Measurements from ENCODE around the gene PSD.

Gene PSD

DNA sequence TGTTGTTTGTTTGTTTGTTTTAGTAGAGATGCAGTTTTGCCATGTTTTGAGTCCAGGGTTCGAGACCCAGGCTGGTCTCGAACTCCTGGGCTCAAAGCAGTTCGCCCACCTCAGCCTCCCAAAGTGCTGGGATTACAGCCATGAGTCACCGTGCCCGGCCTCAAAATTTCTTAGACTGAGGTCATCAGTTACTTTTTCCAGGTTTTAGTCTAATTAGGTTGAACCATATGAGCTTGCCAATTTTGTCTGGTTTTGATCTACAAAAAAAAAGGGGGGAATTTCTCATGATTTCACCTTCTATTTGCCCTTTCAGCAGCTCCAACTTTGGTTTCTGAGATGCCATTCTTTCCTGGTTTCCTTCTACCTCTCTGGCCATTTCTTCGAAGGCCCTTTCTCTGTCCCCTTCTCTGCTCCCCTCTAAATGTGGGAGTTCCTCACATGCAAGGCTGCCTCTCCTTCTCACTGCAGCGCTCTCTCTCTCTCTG lies 8.3 kb upstream of the PSD start (continued):
- TF ChIP-seq WT1 (tag by site-specific recombination; IDR thresholded peaks at IDR 0.05) = no peak

DNA sequence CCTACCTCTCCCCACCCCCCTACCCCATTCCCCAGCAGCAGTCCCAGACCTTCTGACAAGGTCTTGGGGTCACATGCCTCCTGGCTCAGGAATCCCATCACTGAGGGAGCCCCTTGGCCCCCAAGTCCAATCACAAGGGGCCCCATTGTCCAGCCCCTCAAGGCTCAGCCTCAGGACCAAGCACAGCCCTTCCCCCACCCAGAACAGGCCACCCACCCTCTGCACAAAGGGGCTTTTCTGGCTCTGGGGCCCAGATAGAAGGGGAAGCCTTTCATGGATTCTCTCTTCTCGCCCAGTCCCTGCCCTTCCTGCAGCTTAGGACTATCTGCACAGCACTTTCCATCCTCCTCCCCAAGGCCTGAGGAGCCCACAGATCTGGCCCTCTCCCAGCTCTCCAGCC lies 6.9 kb upstream of the PSD start:
- POLR2A ChIA-PET = interaction anchor here (1.5 to 1.6 kb wide), 2 partner anchors 11 to 25 kb away, joined by 4 to 7 read pairs; partner anchors contain the start of gene C10orf95

More for the DNA sequence above, 6.9 kb upstream of the PSD start:
- Histone ChIP-seq H3K4me1 (ENCODE audit: control insufficient read depth, insufficient read depth, low read length) (peaks cover 6% of the 10 kb centered on the region), H3K9me3 (ENCODE audit: control insufficient read depth, insufficient read depth, low read depth, low read length) (no peaks in the 10 kb centered on the region), H3K4me3 (ENCODE audit: low read depth, low read length) (no peak overlapping the region), H3K27ac (ENCODE audit: extremely low read depth, low read depth, low read length) (no peak overlapping the region), H3K36me3 (ENCODE audit: control insufficient read depth in 2 of 2, insufficient read depth in 1 of 2, low read length in 2 of 2) (peaks cover 0 to 32% of the 10 kb centered on the region in 2 experiments; a peak in 1 of 3 replicates)
- CTCF ChIA-PET = interaction anchor here (0.6 to 2.2 kb wide), 4 partner anchors 32 to 195 kb away, joined by 3 to 7 read pairs (median 4); no protein-coding TSS in a partner anchor
- TF ChIP-seq, protein P1, sequence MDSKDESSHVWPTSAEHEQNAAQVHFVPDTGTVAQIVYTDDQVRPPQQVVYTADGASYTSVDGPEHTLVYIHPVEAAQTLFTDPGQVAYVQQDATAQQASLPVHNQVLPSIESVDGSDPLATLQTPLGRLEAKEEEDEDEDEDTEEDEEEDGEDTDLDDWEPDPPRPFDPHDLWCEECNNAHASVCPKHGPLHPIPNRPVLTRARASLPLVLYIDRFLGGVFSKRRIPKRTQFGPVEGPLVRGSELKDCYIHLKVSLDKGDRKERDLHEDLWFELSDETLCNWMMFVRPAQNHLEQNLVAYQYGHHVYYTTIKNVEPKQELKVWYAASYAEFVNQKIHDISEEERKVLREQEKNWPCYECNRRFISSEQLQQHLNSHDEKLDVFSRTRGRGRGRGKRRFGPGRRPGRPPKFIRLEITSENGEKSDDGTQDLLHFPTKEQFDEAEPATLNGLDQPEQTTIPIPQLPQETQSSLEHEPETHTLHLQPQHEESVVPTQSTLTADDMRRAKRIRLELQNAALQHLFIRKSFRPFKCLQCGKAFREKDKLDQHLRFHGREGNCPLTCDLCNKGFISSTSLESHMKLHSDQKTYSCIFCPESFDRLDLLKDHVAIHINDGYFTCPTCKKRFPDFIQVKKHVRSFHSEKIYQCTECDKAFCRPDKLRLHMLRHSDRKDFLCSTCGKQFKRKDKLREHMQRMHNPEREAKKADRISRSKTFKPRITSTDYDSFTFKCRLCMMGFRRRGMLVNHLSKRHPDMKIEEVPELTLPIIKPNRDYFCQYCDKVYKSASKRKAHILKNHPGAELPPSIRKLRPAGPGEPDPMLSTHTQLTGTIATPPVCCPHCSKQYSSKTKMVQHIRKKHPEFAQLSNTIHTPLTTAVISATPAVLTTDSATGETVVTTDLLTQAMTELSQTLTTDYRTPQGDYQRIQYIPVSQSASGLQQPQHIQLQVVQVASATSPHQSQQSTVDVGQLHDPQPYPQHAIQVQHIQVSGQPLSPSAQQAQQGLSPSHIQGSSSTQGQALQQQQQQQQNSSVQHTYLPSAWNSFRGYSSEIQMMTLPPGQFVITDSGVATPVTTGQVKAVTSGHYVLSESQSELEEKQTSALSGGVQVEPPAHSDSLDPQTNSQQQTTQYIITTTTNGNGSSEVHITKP (tag by site-specific recombination; IDR thresholded peaks at IDR 0.05) = no peak
- no peak for TF ChIP-seq ZNF571 (tag by site-specific recombination; IDR thresholded peaks at IDR 0.05)
- TF ChIP-seq, protein P2, sequence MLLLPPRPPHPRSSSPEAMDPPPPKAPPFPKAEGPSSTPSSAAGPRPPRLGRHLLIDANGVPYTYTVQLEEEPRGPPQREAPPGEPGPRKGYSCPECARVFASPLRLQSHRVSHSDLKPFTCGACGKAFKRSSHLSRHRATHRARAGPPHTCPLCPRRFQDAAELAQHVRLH (tag by site-specific recombination; IDR thresholded peaks at IDR 0.05) = no peak
- no peak for TF ChIP-seq BCL11B (tag by site-specific recombination; IDR thresholded peaks at IDR 0.05; ENCODE audit: low read depth)
- TF ChIP-seq, protein P3, sequence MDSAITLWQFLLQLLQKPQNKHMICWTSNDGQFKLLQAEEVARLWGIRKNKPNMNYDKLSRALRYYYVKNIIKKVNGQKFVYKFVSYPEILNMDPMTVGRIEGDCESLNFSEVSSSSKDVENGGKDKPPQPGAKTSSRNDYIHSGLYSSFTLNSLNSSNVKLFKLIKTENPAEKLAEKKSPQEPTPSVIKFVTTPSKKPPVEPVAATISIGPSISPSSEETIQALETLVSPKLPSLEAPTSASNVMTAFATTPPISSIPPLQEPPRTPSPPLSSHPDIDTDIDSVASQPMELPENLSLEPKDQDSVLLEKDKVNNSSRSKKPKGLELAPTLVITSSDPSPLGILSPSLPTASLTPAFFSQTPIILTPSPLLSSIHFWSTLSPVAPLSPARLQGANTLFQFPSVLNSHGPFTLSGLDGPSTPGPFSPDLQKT (IDR thresholded peaks at IDR 0.05; ENCODE audit: borderline replicate concordance, low read depth, low read length) = no peak
- TF ChIP-seq, protein P4, sequence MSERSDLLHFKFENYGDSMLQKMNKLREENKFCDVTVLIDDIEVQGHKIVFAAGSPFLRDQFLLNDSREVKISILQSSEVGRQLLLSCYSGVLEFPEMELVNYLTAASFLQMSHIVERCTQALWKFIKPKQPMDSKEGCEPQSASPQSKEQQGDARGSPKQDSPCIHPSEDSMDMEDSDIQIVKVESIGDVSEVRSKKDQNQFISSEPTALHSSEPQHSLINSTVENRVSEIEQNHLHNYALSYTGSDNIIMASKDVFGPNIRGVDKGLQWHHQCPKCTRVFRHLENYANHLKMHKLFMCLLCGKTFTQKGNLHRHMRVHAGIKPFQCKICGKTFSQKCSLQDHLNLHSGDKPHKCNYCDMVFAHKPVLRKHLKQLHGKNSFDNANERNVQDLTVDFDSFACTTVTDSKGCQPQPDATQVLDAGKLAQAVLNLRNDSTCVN (tag by site-specific recombination; optimal IDR thresholded peaks at IDR 0.05) = no peak
- TF ChIP-seq REST (tag by site-specific recombination; IDR thresholded peaks at IDR 0.05) = no peak
- TF ChIP-seq ZNF394 (tag by site-specific recombination; IDR thresholded peaks at IDR 0.05; ENCODE audit: borderline replicate concordance) = no peak
- no peak for TF ChIP-seq ZNF350 (tag by site-specific recombination; IDR thresholded peaks at IDR 0.05)
- TF ChIP-seq, protein P5, sequence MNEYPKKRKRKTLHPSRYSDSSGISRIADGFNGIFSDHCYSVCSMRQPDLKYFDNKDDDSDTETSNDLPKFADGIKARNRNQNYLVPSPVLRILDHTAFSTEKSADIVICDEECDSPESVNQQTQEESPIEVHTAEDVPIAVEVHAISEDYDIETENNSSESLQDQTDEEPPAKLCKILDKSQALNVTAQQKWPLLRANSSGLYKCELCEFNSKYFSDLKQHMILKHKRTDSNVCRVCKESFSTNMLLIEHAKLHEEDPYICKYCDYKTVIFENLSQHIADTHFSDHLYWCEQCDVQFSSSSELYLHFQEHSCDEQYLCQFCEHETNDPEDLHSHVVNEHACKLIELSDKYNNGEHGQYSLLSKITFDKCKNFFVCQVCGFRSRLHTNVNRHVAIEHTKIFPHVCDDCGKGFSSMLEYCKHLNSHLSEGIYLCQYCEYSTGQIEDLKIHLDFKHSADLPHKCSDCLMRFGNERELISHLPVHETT (tag by site-specific recombination; IDR thresholded peaks at IDR 0.05) = no peak
- no peak for TF ChIP-seq ZFP41 (tag by site-specific recombination; IDR thresholded peaks at IDR 0.05; ENCODE audit: borderline replicate concordance)
- TF ChIP-seq ZNF561 (tag by site-specific recombination; IDR thresholded peaks at IDR 0.05; ENCODE audit: borderline replicate concordance) = no peak
- no peak for TF ChIP-seq ZNF701 (tag by site-specific recombination; IDR thresholded peaks at IDR 0.05)
- TF ChIP-seq, protein P6, sequence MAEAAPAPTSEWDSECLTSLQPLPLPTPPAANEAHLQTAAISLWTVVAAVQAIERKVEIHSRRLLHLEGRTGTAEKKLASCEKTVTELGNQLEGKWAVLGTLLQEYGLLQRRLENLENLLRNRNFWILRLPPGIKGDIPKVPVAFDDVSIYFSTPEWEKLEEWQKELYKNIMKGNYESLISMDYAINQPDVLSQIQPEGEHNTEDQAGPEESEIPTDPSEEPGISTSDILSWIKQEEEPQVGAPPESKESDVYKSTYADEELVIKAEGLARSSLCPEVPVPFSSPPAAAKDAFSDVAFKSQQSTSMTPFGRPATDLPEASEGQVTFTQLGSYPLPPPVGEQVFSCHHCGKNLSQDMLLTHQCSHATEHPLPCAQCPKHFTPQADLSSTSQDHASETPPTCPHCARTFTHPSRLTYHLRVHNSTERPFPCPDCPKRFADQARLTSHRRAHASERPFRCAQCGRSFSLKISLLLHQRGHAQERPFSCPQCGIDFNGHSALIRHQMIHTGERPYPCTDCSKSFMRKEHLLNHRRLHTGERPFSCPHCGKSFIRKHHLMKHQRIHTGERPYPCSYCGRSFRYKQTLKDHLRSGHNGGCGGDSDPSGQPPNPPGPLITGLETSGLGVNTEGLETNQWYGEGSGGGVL (tag by site-specific recombination; IDR thresholded peaks at IDR 0.05) = no peak

Measured in HEK293 (cell line).